Mesendoderm (in vitro differentiated cells): ENCODE results near the gene TBPL2. TPM values are rescaled to one million over a fixed set of nuclear protein-coding genes. Genes with fewer than 3 reads are reported as not detected.

Experiments used
- DNase-seq: peaks from one replicate; pipeline ENCODE4 v3.0.0; 2013
- H2AK5ac ChIP-seq: 2 replicates; pipeline ENCODE4 v1.6.1; 2013; ENCODE audit warnings: low read length, inconsistent platforms
- H2BK120ac ChIP-seq: 2 replicates; pipeline ENCODE4 v1.6.1; 2013; ENCODE audit warnings: low read depth, mild to moderate bottlenecking, low read length, moderate library complexity, mixed read lengths
- H2BK15ac ChIP-seq: replicated peaks from 2 replicates; pipeline ENCODE4 v1.6.1; 2013; ENCODE audit warnings: low read depth, mild to moderate bottlenecking, moderate library complexity
- H2BK5ac ChIP-seq: 2 replicates; pipeline ENCODE4 v1.6.1; 2013; ENCODE audit warnings: low read length, inconsistent platforms
- H3K18ac ChIP-seq: 2 replicates; pipeline ENCODE4 v1.6.1; 2013; ENCODE audit warnings: mild to moderate bottlenecking, low read length, mixed read lengths
- H3K23ac ChIP-seq: one replicate; pipeline ENCODE4 v1.6.1; 2013; ENCODE audit warnings: low read length
- H3K27ac ChIP-seq: 2 replicates; pipeline ENCODE4 v1.5.1; 2013; ENCODE audit warnings: low read depth, mild to moderate bottlenecking, inconsistent platforms, low read length, moderate library complexity
- H3K27me3 ChIP-seq: 2 replicates; pipeline ENCODE4 v1.6.1; 2013; ENCODE audit warnings: low read length, control low read depth, mild to moderate bottlenecking, inconsistent platforms; ENCODE audit not compliant: insufficient read depth, poor library complexity
- H3K36me3 ChIP-seq: 2 replicates; pipeline ENCODE4 v1.6.1; 2013; ENCODE audit warnings: low read length, inconsistent platforms; ENCODE audit not compliant: control insufficient read depth, insufficient read depth
- H3K4ac ChIP-seq: one replicate; pipeline ENCODE4 v1.6.1; 2013; ENCODE audit warnings: low read depth, mild to moderate bottlenecking, low read length, moderate library complexity
- H3K4me1 ChIP-seq: 2 replicates; pipeline ENCODE4 v1.6.1; 2013; ENCODE audit warnings: low read depth, low read length, inconsistent platforms; ENCODE audit not compliant: control insufficient read depth
- H3K4me2 ChIP-seq: 2 replicates; pipeline ENCODE4 v1.6.1; 2013; ENCODE audit warnings: low read length
- H3K4me3 ChIP-seq: 2 replicates; pipeline ENCODE4 v1.5.1; 2013; ENCODE audit warnings: mild to moderate bottlenecking, low read length
- H3K56ac ChIP-seq: one replicate; pipeline ENCODE4 v1.6.1; 2013; ENCODE audit warnings: low read length
- H3K79me1 ChIP-seq: 2 replicates; pipeline ENCODE4 v1.6.1; 2013; ENCODE audit warnings: low read length, inconsistent platforms
- H3K79me2 ChIP-seq: 2 replicates; pipeline ENCODE4 v1.6.1; 2013; ENCODE audit warnings: mild to moderate bottlenecking, low read length; ENCODE audit not compliant: control insufficient read depth, insufficient read depth
- H3K9ac ChIP-seq: 2 replicates; pipeline ENCODE4 v1.6.1; 2013; ENCODE audit warnings: low read length, inconsistent platforms
- H4K5ac ChIP-seq: one replicate; pipeline ENCODE4 v1.6.1; 2013; ENCODE audit warnings: low read length
- H4K8ac ChIP-seq: one replicate; pipeline ENCODE4 v1.6.1; 2013; ENCODE audit warnings: low read depth, mild to moderate bottlenecking, control low read depth, low read length, moderate library complexity
- WGBS: extraction: QIAGEN DNeasy Blood & Tissue Kit; methylation state at CpG from one replicate; pipeline ENCODE4 v1.1.7; 2013; ENCODE audit warnings: low lambda C conversion rate, missing lambda C conversion rate; ENCODE audit not compliant: insufficient coverage; ENCODE audit errors: extremely low coverage; 5-methylcytosine and 5-hydroxymethylcytosine counted together
- small RNA-seq: library from polyadenylated mRNA; stranded (forward); fragments of <200 nt; extraction: miRNeasy Mini kit (QIAGEN cat#:217004); gene quantifications from one replicate; pipeline ENCODE3, GENCODE V24; 2013; ENCODE audit not compliant: insufficient read depth

Gene TBPL2

DNA sequence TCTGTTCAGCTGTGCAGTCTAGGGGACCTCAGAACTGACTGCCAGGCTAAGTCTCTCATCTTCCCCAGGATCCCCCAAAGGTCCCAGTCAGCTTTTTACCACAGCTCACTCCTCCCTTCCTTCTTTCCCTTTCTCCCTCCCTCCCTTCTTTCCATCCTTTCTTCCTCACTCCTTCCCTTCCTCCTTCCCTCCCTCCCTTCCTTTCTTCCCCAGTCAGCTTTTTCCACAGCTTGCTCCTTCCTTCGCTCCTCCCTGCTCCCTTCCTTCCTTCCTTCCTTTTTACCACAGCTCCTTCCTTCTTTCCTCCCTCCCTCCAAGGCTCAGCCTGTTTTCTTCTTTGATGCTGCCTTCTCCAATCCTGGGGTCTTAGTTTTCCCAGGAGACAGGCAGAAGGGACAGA is 68.0 kb downstream of the TBPL2 start:
- Histone ChIP-seq H2BK5ac (no peak overlapping the region), H3K23ac (no peak overlapping the region), H3K27ac (no peak overlapping the region), H3K27me3 (no peaks in the 10 kb centered on the region), H3K9ac (no peak overlapping the region), H3K56ac (no peak overlapping the region), H2BK15ac (no peak overlapping the region), H3K79me2 (no peaks in the 10 kb centered on the region), H3K4me3 (no peak overlapping the region), H3K36me3 (peaks cover 5% of the 10 kb centered on the region), H3K4me1 (no peaks in the 10 kb centered on the region), H3K4me2 (no peak overlapping the region), H4K8ac (no peak overlapping the region), H3K79me1 (no peaks in the 10 kb centered on the region), H3K4ac (no peak overlapping the region), H4K5ac (no peak overlapping the region), H2AK5ac (no peak overlapping the region), H3K18ac (no peak overlapping the region), H2BK120ac (no peak overlapping the region)
- DNase-seq = no peak
- no CpG with 5 or more reads among the region's 1 CpG for WGBS

DNA sequence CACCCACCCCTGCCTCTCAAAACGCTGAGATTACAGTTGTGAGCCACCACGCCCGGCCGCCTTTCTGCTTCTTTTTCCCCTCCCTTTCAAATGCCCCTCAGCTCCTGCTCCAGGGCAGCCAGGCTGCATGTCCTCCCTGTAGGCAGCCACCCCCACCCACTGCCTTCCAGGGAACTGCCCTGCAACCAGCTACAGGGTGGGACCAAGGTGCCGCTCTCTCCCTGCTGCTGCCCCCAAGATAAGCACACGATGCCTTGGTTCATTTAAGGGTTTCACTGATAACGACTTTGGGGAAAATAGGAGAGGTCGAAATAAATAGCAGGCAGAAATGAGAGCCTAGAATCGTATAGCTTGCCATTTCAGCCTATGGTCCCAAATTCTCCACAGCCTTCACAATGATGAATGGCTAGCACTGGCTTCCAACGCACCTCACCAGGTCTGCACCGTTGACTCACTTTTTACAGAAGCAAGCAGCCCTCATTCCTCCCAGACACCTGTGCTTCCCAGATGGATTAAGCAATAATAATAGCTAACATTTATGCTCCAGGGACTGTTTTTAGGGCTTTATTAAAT is 69.4 kb downstream of the TBPL2 start:
- Histone ChIP-seq H4K5ac (no peak overlapping the region), H3K56ac (no peak overlapping the region), H2BK5ac (no peak overlapping the region), H2BK15ac (no peak overlapping the region), H3K27me3 (no peaks in the 10 kb centered on the region), H3K79me2 (no peaks in the 10 kb centered on the region), H2BK120ac (no peak overlapping the region), H3K27ac (no peak overlapping the region), H3K4me3 (no peak overlapping the region), H3K9ac (no peak overlapping the region), H3K4me1 (no peaks in the 10 kb centered on the region), H4K8ac (no peak overlapping the region), H2AK5ac (no peak overlapping the region), H3K18ac (no peak overlapping the region), H3K4ac (no peak overlapping the region), H3K23ac (no peak overlapping the region), H3K4me2 (no peak overlapping the region), H3K79me1 (no peaks in the 10 kb centered on the region), H3K36me3 (peaks cover 4% of the 10 kb centered on the region)
- no CpG with 5 or more reads among the region's 11 CpGs for WGBS
- DNase-seq = no peak

DNA sequence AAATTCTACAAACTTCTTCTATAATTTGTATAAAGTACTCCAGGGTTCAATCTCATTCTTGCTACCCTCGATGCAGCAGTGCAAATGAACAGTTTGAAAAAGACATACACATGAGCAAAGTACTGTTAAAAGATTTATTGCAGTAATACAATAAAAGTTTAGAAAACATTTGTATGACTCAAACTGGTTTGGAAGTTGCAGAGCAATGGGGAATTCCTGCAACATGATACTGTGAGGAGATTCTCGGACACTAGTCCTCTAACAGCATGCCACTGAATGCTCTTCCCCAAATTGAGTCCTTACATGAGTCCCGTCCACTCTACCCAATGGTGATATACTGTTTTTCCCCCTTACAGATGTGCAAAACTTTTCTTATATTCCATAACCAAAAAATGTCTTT is 74.1 kb downstream of the TBPL2 start:
- Histone ChIP-seq H3K4me2 (no peak overlapping the region), H4K8ac (no peak overlapping the region), H3K56ac (no peak overlapping the region), H2BK15ac (no peak overlapping the region), H3K23ac (no peak overlapping the region), H2AK5ac (no peak overlapping the region), H3K79me2 (no peaks in the 10 kb centered on the region), H3K18ac (no peak overlapping the region), H3K4ac (no peak overlapping the region), H3K79me1 (no peaks in the 10 kb centered on the region), H2BK5ac (no peak overlapping the region), H3K4me1 (no peaks in the 10 kb centered on the region), H3K36me3 (peaks cover 4% of the 10 kb centered on the region), H4K5ac (no peak overlapping the region), H3K27me3 (no peaks in the 10 kb centered on the region), H3K4me3 (no peak overlapping the region), H3K9ac (no peak overlapping the region), H2BK120ac (no peak overlapping the region), H3K27ac (no peak overlapping the region)
- DNase-seq = no peak
- no CpG with 5 or more reads among the region's 3 CpGs for WGBS

Small RNAs within 50 kb of the gene (small RNA-seq; reads per million reads assigned to genes)
- not detected for gene AL356801.1
